ENCODE results near the gene RHEBL1. TPM values are rescaled to one million over a fixed set of nuclear protein-coding genes. Genes with fewer than 3 reads are reported as not detected.

Gene RHEBL1
- polyA plus RNA-seq, 3 donors = 0.17 to 0.96 (median 0.50) TPM

GRCh38 chr12:49097381-49097780 is 27.6 kb upstream of the RHEBL1 start:
- H3K9me3 Mint-ChIP-seq = peaks cover 0 to 8% (median 3%) of the 10 kb centered on the region in 7 donors
- no peak overlapping the region for H3K27ac ChIP-seq (ENCODE audit: low read depth in 1 of 2, low read length in 2 of 2)
- H2AFZ ChIP-seq (ENCODE audit: insufficient read depth, low read depth, low read length, poor library complexity, severe bottlenecking) = no peak overlapping the region
- no peak overlapping the region for H3K4me3 ChIP-seq (replicated peaks in 1 of 3; ENCODE audit: low read depth in 2 of 3, low read length in 3 of 3)
- peaks cover 36% of the 10 kb centered on the region in 2 donors for H3K27me3 ChIP-seq (ENCODE audit: control insufficient read depth in 2 of 2, insufficient read depth in 2 of 2, low read length in 2 of 2)
- no peaks in the 10 kb centered on the region for H3K79me2 ChIP-seq (ENCODE audit: insufficient read depth, low read length)
- peaks cover 0 to 9% of the 10 kb centered on the region in 2 donors for H3K9me3 ChIP-seq (replicated peaks in 1 of 2; ENCODE audit: control insufficient read depth in 1 of 2, insufficient read depth in 1 of 2, low read length in 2 of 2)
- peaks cover 8 to 18% of the 10 kb centered on the region in 2 donors for H3K4me1 ChIP-seq (ENCODE audit: control insufficient read depth in 1 of 2, insufficient read depth in 2 of 2, low read length in 2 of 2)
- H3K36me3 Mint-ChIP-seq = peaks cover 67 to 72% of the 10 kb centered on the region in 2 donors
- H3K9ac ChIP-seq (ENCODE audit: insufficient read depth, low read length, poor library complexity, severe bottlenecking) = no peak overlapping the region
- H3K27me3 Mint-ChIP-seq (ENCODE audit: low read depth in 3 of 3) = peaks cover 39 to 43% (median 40%) of the 10 kb centered on the region in 3 donors
- no peak overlapping the region for H3K4me2 ChIP-seq (replicated peaks; ENCODE audit: extremely low read depth, low read length, poor library complexity, severe bottlenecking)
- no peak for DNase-seq
- no peak overlapping the region for H3K27ac Mint-ChIP-seq
- peaks cover 52 to 70% of the 10 kb centered on the region in 2 donors for H3K36me3 ChIP-seq (replicated peaks in 1 of 2; ENCODE audit: control insufficient read depth in 1 of 2, insufficient read depth in 2 of 2, low read length in 2 of 2)
- H4K20me1 ChIP-seq (ENCODE audit: insufficient read depth, low read length) = peaks cover 32% of the 10 kb centered on the region
- peaks cover 17% of the 10 kb centered on the region for H3K4me1 Mint-ChIP-seq
- no peak overlapping the region for H3K4me3 Mint-ChIP-seq
- WGBS (ENCODE audit: insufficient coverage) = no CpG with 5 or more reads among the region's 3 CpGs
- TF ChIP-seq CTCF (IDR thresholded peaks at IDR 0.05) = no peak
- intact Hi-C loops (cut with micrococcal nuclease) = loop anchor here in 1 of 2 donors (5.0 kb wide), 1 partner anchor 35 kb away; the partner anchor contains the start of gene KMT2D

GRCh38 chr12:49094975-49095365 is 25.2 kb upstream of the RHEBL1 start:
- Mint-ChIP-seq H3K9me3 (peaks cover 0 to 20% (median 7%) of the 10 kb centered on the region in 7 donors), H3K27me3 (ENCODE audit: low read depth in 3 of 3) (peaks cover 63 to 67% (median 64%) of the 10 kb centered on the region in 3 donors), H3K36me3 (peaks cover 47 to 48% of the 10 kb centered on the region in 2 donors), H3K27ac (no peak overlapping the region), H3K4me1 (peaks cover 40% of the 10 kb centered on the region), H3K4me3 (peak overlapping the region in 1 of 2 donors; percentile 67)
- DNase-seq = no peak
- Histone ChIP-seq H3K9ac (ENCODE audit: insufficient read depth, low read length, poor library complexity, severe bottlenecking) (no peak overlapping the region), H2AFZ (ENCODE audit: insufficient read depth, low read depth, low read length, poor library complexity, severe bottlenecking) (no peak overlapping the region), H3K4me3 (replicated peaks in 1 of 3; ENCODE audit: low read depth in 2 of 3, low read length in 3 of 3) (no peak overlapping the region), H4K20me1 (ENCODE audit: insufficient read depth, low read length) (peaks cover 23% of the 10 kb centered on the region), H3K4me1 (ENCODE audit: control insufficient read depth in 1 of 2, insufficient read depth in 2 of 2, low read length in 2 of 2) (peaks cover 30 to 42% of the 10 kb centered on the region in 2 donors), H3K27ac (ENCODE audit: low read depth in 1 of 2, low read length in 2 of 2) (no peak overlapping the region), H3K79me2 (ENCODE audit: insufficient read depth, low read length) (no peaks in the 10 kb centered on the region), H3K9me3 (replicated peaks in 1 of 2; ENCODE audit: control insufficient read depth in 1 of 2, insufficient read depth in 1 of 2, low read length in 2 of 2) (peaks cover 0 to 28% of the 10 kb centered on the region in 2 donors), H3K27me3 (ENCODE audit: control insufficient read depth in 2 of 2, insufficient read depth in 2 of 2, low read length in 2 of 2) (peaks cover 58 to 60% of the 10 kb centered on the region in 2 donors), H3K4me2 (replicated peaks; ENCODE audit: extremely low read depth, low read length, poor library complexity, severe bottlenecking) (peak overlapping the region; percentile 4), H3K36me3 (replicated peaks in 1 of 2; ENCODE audit: control insufficient read depth in 1 of 2, insufficient read depth in 2 of 2, low read length in 2 of 2) (peaks cover 29 to 46% of the 10 kb centered on the region in 2 donors)
- 85% methylated on average over 2 of the region's 2 CpGs for WGBS (ENCODE audit: insufficient coverage)
- no peak for TF ChIP-seq CTCF (IDR thresholded peaks at IDR 0.05)
- intact Hi-C loops (cut with micrococcal nuclease) = loop anchor here in 1 of 2 donors (5.0 kb wide), 1 partner anchor 33 kb away; the partner anchor contains the start of gene KMT2D
